ENCODE data around the gene FBXO15.

DNA sequence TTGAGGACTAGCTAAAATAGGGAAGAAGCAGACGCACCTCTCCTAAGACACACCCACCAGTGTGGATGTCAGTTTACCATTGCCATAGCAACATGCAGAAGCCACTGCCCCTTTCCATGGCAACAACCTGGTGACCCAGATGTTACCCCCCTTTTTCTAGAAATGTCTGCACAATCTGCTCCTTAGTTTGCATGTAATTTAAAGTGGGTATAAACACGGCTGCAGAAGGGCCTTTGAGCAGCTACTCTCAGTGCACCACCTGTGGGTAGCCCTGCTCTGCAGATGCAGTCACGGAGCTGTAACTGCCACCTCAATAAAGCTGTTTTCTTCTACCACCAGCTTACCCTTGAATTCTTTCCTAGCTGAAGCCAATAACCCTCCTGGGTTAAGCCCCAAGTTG, 87.1 kb downstream of the FBXO15 start:
- TF ChIP-seq, protein P1, sequence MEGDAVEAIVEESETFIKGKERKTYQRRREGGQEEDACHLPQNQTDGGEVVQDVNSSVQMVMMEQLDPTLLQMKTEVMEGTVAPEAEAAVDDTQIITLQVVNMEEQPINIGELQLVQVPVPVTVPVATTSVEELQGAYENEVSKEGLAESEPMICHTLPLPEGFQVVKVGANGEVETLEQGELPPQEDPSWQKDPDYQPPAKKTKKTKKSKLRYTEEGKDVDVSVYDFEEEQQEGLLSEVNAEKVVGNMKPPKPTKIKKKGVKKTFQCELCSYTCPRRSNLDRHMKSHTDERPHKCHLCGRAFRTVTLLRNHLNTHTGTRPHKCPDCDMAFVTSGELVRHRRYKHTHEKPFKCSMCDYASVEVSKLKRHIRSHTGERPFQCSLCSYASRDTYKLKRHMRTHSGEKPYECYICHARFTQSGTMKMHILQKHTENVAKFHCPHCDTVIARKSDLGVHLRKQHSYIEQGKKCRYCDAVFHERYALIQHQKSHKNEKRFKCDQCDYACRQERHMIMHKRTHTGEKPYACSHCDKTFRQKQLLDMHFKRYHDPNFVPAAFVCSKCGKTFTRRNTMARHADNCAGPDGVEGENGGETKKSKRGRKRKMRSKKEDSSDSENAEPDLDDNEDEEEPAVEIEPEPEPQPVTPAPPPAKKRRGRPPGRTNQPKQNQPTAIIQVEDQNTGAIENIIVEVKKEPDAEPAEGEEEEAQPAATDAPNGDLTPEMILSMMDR (IDR thresholded peaks at IDR 0.05; ENCODE audit: extremely low read depth in 1 of 2, insufficient read depth in 1 of 2, low read depth in 1 of 2, low read length in 2 of 2) = no peak
- TF ChIP-seq, protein P2, sequence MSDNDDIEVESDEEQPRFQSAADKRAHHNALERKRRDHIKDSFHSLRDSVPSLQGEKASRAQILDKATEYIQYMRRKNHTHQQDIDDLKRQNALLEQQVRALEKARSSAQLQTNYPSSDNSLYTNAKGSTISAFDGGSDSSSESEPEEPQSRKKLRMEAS (IDR thresholded peaks at IDR 0.05; ENCODE audit: insufficient read depth, insufficient read length) = no peak
- TF ChIP-seq MYC (IDR thresholded peaks at IDR 0.05; ENCODE audit: low read depth, low read length) (no peak), EZH2 (IDR thresholded peaks at IDR 0.05; ENCODE audit: borderline replicate concordance, low read depth, low read length, severe bottlenecking) (no peak), POLR2AphosphoS5 (IDR thresholded peaks at IDR 0.05; ENCODE audit: insufficient read depth, low read depth, low read length) (no peak), FOS (IDR thresholded peaks at IDR 0.05; ENCODE audit: borderline replicate concordance, insufficient read depth, low read length) (no peak), POLR2A (IDR thresholded peaks at IDR 0.05; ENCODE audit: low read depth, low read length) (no peak), JUN (IDR thresholded peaks at IDR 0.05; ENCODE audit: borderline replicate concordance, insufficient read depth, insufficient read length, low read depth) (no peak), GATA2 (IDR thresholded peaks at IDR 0.05; ENCODE audit: insufficient read depth, insufficient read length, low read depth, low read length) (no peak)
